Mammary epithelial cell (primary cell): ENCODE measurements around the gene ACE.

Source experiments
- EZH2 ChIP-seq: IDR thresholded peaks from 2 replicates; pipeline ENCODE4 v1.6.1; 2012; ENCODE audit warnings: low read length, inconsistent platforms, borderline replicate concordance
- TF ChIP-seq, protein P1 (sequence below), 2 donors: IDR thresholded peaks in 1 of 2; conservative IDR thresholded peaks in 1 of 2; 2 replicates each; pipeline ENCODE4 v1.5.1; 2011 to 2012; ENCODE audit warnings: inconsistent platforms in 2 of 2, low read length in 2 of 2, mild to moderate bottlenecking in 2 of 2, control low read depth in 1 of 2, low read depth in 1 of 2; ENCODE audit not compliant: insufficient read depth in 1 of 2; ENCODE audit errors: extremely low read depth in 1 of 2

DNA sequence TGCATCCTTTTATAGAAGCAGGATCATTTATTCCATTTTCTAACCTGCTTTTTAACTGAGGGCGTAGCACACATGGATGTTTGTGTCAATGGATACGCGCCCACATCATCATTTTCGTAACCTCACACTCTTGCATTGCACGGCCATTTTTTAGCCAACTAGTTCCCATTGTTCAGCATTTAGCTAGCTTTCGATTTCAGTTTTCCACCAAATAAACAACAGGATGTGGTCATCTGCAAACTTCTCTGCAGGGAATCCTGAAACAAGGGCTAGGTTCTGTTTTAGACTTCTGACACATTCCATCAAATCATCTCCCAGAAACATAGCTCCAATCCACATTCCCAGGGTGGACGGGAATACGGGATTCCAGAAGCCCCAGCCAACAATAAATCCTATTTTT, 37.2 kb upstream of the ACE start:
- TF ChIP-seq, protein P1, sequence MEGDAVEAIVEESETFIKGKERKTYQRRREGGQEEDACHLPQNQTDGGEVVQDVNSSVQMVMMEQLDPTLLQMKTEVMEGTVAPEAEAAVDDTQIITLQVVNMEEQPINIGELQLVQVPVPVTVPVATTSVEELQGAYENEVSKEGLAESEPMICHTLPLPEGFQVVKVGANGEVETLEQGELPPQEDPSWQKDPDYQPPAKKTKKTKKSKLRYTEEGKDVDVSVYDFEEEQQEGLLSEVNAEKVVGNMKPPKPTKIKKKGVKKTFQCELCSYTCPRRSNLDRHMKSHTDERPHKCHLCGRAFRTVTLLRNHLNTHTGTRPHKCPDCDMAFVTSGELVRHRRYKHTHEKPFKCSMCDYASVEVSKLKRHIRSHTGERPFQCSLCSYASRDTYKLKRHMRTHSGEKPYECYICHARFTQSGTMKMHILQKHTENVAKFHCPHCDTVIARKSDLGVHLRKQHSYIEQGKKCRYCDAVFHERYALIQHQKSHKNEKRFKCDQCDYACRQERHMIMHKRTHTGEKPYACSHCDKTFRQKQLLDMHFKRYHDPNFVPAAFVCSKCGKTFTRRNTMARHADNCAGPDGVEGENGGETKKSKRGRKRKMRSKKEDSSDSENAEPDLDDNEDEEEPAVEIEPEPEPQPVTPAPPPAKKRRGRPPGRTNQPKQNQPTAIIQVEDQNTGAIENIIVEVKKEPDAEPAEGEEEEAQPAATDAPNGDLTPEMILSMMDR (conservative IDR thresholded peaks at IDR 0.05 in 1 of 2, IDR thresholded peaks at IDR 0.05 in 1 of 2; ENCODE audit: extremely low read depth in 1 of 2, insufficient read depth in 1 of 2, low read depth in 1 of 2, low read length in 2 of 2), result no peak
- no peak for TF ChIP-seq EZH2
